Coronary artery (tissue), 2 donors: ENCODE results near the gene ZNF639.
A peak's percentile ranks its signal among the peaks of the same experiment; 100 is the strongest.

ENCODE experiments used
- DNase-seq: peaks from one replicate; pipeline ENCODE4 v3.0.0-alpha.2; 2017; ENCODE audit warnings: low spot score
- H3K27ac ChIP-seq, 2 donors: fragments of 200-600 bp; sonication (generic); one replicate each; pipeline ENCODE4 v1.5.1; 2016 to 2019
- H3K4me3 ChIP-seq: fragments of 200-600 bp; sonication (generic); 2 replicates; pipeline ENCODE4 v1.5.1; 2016; ENCODE audit warnings: mild to moderate bottlenecking, moderate library complexity
- CTCF ChIP-seq: fragments of 200-600 bp; sonication (generic); IDR thresholded peaks from one replicate; pipeline ENCODE4 v1.5.1; 2019; ENCODE audit warnings: antibody characterized with exemption

ZNF639 gene

GRCh38 chr3:179333084-179333483 is 10.3 kb downstream of the ZNF639 start:
- H3K27ac ChIP-seq, result no peak overlapping the region
- no peak overlapping the region for H3K4me3 ChIP-seq
- no peak for TF ChIP-seq CTCF
- DNase-seq, result no peak

GRCh38 chr3:179336345-179336929 is 13.6 kb downstream of the ZNF639 start:
- TF ChIP-seq CTCF, result no peak
- H3K27ac ChIP-seq, result peak overlapping the region in 1 of 2 donors; percentile 13

GRCh38 chr3:179347345-179348194 is 24.7 kb downstream of the ZNF639 start, which contains the start of gene MFN1:
Gene MFN1, plus strand, starts transcription at chr3:179347709. Its CDS starts 1,143 bp downstream, at chr3:179348852.
- H3K4me3 ChIP-seq, result peak within 1 kb of the TSS; percentile 97
- DNase-seq, result peak; percentile 97
- TF ChIP-seq CTCF, result no peak
- peak within 1 kb of the TSS; percentile 82 to 89 for H3K27ac ChIP-seq

More at GRCh38 chr3:179336345-179336929, 13.6 kb downstream of the ZNF639 start:
- no peak overlapping the region for H3K4me3 ChIP-seq
- no peak for DNase-seq

GRCh38 chr3:179348325-179349013 is 25.6 kb downstream of the ZNF639 start:
- no peak for TF ChIP-seq CTCF

GRCh38 chr3:179355996-179356395 is 33.2 kb downstream of the ZNF639 start:
- Histone ChIP-seq H3K4me3 (no peak overlapping the region), H3K27ac (no peak overlapping the region)
- no peak for DNase-seq
- TF ChIP-seq CTCF, result no peak

More at GRCh38 chr3:179348325-179349013, 25.6 kb downstream of the ZNF639 start:
- DNase-seq, result no peak
- H3K4me3 ChIP-seq, result peak overlapping the region; percentile 97
- peak overlapping the region in 1 of 2 donors; percentile 82 for H3K27ac ChIP-seq

- Histone ChIP-seq H3K4me3 (no peak overlapping the region), H3K27ac (no peak overlapping the region)
- no peak for DNase-seq
- TF ChIP-seq CTCF, result no peak
Measured at GRCh38 chr3:179363332-179363731, 40.5 kb downstream of the ZNF639 start.
